ENCODE data around the gene PTPRM. TPM values are rescaled to one million over a fixed set of nuclear protein-coding genes. Genes with fewer than 3 reads are reported as not detected.

Gene PTPRM
- total and polyA plus RNA-seq, 2 experiments from 2014 or later = 1.6 to 5.3 TPM

- Mint-ChIP-seq H3K4me3 (no peak overlapping the region), H3K9me3 (peaks cover 29% of the 10 kb centered on the region), H3K4me1 (peaks cover 26% of the 10 kb centered on the region), H3K27ac (no peak overlapping the region), H3K27me3 (ENCODE audit: insufficient read depth, low read depth, poor library complexity) (no peaks in the 10 kb centered on the region), H3K36me3 (ENCODE audit: low read depth) (peaks cover 8% of the 10 kb centered on the region; the same call in 2 of the 3 replicates)
- ATAC-seq (no peak), DNase-seq (ENCODE audit: low spot score) (no peak)
- H4K20me1 ChIP-seq (replicated peaks; ENCODE audit: insufficient read depth) = no peaks in the 10 kb centered on the region
- no peaks in the 10 kb centered on the region for H3K9me2 ChIP-seq (ENCODE audit: insufficient read depth)
- H3F3A ChIP-seq (replicated peaks; ENCODE audit: low read depth) = no peaks in the 10 kb centered on the region
- TF ChIP-seq, protein P1, sequence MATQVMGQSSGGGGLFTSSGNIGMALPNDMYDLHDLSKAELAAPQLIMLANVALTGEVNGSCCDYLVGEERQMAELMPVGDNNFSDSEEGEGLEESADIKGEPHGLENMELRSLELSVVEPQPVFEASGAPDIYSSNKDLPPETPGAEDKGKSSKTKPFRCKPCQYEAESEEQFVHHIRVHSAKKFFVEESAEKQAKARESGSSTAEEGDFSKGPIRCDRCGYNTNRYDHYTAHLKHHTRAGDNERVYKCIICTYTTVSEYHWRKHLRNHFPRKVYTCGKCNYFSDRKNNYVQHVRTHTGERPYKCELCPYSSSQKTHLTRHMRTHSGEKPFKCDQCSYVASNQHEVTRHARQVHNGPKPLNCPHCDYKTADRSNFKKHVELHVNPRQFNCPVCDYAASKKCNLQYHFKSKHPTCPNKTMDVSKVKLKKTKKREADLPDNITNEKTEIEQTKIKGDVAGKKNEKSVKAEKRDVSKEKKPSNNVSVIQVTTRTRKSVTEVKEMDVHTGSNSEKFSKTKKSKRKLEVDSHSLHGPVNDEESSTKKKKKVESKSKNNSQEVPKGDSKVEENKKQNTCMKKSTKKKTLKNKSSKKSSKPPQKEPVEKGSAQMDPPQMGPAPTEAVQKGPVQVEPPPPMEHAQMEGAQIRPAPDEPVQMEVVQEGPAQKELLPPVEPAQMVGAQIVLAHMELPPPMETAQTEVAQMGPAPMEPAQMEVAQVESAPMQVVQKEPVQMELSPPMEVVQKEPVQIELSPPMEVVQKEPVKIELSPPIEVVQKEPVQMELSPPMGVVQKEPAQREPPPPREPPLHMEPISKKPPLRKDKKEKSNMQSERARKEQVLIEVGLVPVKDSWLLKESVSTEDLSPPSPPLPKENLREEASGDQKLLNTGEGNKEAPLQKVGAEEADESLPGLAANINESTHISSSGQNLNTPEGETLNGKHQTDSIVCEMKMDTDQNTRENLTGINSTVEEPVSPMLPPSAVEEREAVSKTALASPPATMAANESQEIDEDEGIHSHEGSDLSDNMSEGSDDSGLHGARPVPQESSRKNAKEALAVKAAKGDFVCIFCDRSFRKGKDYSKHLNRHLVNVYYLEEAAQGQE (IDR thresholded peaks at IDR 0.05; ENCODE audit: unreplicated experiment) = no peak
- no peak for TF ChIP-seq ZNF331 (CRISPR knock-in tag; IDR thresholded peaks at IDR 0.05; ENCODE audit: low read depth)
- TF ChIP-seq NANOG (IDR thresholded peaks at IDR 0.05; ENCODE audit: borderline replicate concordance) = no peak
- TF ChIP-seq POLR2AphosphoS5 (IDR thresholded peaks at IDR 0.05; ENCODE audit: low read depth) = no peak
- TF ChIP-seq EZH2 (IDR thresholded peaks at IDR 0.05; ENCODE audit: low read depth, unreplicated experiment) = no peak
- TF ChIP-seq JUNB (IDR thresholded peaks at IDR 0.05; ENCODE audit: unreplicated experiment) = no peak
- TF ChIP-seq, protein P2, sequence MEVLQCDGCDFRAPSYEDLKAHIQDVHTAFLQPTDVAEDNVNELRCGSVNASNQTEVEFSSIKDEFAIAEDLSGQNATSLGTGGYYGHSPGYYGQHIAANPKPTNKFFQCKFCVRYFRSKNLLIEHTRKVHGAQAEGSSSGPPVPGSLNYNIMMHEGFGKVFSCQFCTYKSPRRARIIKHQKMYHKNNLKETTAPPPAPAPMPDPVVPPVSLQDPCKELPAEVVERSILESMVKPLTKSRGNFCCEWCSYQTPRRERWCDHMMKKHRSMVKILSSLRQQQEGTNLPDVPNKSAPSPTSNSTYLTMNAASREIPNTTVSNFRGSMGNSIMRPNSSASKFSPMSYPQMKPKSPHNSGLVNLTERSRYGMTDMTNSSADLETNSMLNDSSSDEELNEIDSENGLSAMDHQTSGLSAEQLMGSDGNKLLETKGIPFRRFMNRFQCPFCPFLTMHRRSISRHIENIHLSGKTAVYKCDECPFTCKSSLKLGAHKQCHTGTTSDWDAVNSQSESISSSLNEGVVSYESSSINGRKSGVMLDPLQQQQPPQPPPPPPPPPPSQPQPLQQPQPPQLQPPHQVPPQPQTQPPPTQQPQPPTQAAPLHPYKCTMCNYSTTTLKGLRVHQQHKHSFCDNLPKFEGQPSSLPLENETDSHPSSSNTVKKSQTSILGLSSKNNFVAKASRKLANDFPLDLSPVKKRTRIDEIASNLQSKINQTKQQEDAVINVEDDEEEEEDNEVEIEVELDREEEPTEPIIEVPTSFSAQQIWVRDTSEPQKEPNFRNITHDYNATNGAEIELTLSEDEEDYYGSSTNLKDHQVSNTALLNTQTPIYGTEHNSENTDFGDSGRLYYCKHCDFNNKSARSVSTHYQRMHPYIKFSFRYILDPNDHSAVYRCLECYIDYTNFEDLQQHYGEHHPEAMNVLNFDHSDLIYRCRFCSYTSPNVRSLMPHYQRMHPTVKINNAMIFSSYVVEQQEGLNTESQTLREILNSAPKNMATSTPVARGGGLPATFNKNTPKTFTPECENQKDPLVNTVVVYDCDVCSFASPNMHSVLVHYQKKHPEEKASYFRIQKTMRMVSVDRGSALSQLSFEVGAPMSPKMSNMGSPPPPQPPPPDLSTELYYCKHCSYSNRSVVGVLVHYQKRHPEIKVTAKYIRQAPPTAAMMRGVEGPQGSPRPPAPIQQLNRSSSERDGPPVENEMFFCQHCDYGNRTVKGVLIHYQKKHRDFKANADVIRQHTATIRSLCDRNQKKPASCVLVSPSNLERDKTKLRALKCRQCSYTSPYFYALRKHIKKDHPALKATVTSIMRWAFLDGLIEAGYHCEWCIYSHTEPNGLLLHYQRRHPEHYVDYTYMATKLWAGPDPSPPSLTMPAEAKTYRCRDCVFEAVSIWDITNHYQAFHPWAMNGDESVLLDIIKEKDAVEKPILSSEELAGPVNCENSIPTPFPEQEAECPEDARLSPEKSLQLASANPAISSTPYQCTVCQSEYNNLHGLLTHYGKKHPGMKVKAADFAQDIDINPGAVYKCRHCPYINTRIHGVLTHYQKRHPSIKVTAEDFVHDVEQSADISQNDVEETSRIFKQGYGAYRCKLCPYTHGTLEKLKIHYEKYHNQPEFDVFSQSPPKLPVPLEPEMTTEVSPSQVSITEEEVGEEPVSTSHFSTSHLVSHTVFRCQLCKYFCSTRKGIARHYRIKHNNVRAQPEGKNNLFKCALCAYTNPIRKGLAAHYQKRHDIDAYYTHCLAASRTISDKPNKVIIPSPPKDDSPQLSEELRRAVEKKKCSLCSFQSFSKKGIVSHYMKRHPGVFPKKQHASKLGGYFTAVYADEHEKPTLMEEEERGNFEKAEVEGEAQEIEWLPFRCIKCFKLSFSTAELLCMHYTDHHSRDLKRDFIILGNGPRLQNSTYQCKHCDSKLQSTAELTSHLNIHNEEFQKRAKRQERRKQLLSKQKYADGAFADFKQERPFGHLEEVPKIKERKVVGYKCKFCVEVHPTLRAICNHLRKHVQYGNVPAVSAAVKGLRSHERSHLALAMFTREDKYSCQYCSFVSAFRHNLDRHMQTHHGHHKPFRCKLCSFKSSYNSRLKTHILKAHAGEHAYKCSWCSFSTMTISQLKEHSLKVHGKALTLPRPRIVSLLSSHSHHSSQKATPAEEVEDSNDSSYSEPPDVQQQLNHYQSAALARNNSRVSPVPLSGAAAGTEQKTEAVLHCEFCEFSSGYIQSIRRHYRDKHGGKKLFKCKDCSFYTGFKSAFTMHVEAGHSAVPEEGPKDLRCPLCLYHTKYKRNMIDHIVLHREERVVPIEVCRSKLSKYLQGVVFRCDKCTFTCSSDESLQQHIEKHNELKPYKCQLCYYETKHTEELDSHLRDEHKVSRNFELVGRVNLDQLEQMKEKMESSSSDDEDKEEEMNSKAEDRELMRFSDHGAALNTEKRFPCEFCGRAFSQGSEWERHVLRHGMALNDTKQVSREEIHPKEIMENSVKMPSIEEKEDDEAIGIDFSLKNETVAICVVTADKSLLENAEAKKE (CRISPR knock-in tag; IDR thresholded peaks at IDR 0.05) = no peak
- H3K4me1 ChIP-seq (ENCODE audit: insufficient read depth) = peaks cover 18% of the 10 kb centered on the region; the same call in 1 of the 2 replicates
- H3K27ac ChIP-seq (ENCODE audit: low read depth) = no peak overlapping the region
- H3K79me2 ChIP-seq (replicated peaks; ENCODE audit: insufficient read depth) = no peaks in the 10 kb centered on the region
- H3K4me3 ChIP-seq = no peak overlapping the region
- 0 out of 2 replicates have a peak, but pooled peaks cover 3% of the 10 kb centered on the region for H3K36me3 ChIP-seq (ENCODE audit: insufficient read depth)
- H3K27me3 ChIP-seq (ENCODE audit: insufficient read depth) = no peaks in the 10 kb centered on the region
- no peak overlapping the region for H2AFZ ChIP-seq
- no peak overlapping the region for H3K4me2 ChIP-seq
These were observed 153.3 kb downstream of the PTPRM start for GRCh38 chr18:7720395-7720794.
